Lung (tissue), 12 donors: ENCODE measurements around the gene EFCC1. TPM values are rescaled to one million over a fixed set of nuclear protein-coding genes. Genes with fewer than 3 reads are reported as not detected.
A peak's percentile ranks its signal among the peaks of the same experiment; 100 is the strongest.

ENCODE experiments used
- ATAC-seq: fragments of 200-7000 bp; cut with Tn5 transposase; one replicate; pipeline ENCODE4 v1.9.1; 2020; ENCODE audit warnings: moderate number of reproducible peaks; ENCODE audit not compliant: insufficient read depth, low FRiP score
- DNase-seq, 3 donors: peaks; one replicate each; pipeline ENCODE4 v3.0.0-alpha.2; 2013 to 2017
- H3K27ac ChIP-seq, 2 donors: one replicate each; pipeline ENCODE4 v1.5.1; 2013; ENCODE audit warnings: mild to moderate bottlenecking in 2 of 2, moderate library complexity in 2 of 2, control low read depth in 1 of 2, inconsistent platforms in 1 of 2, low read depth in 1 of 2, low read length in 1 of 2
- H3K27me3 ChIP-seq, 3 donors: one replicate each; pipeline ENCODE4 v1.5.1; 2013; ENCODE audit warnings: low read length in 2 of 3; ENCODE audit not compliant: control insufficient read depth in 3 of 3, insufficient read depth in 3 of 3
- H3K36me3 ChIP-seq, 4 donors: one replicate each; pipeline ENCODE4 v1.5.1; 2013; ENCODE audit warnings: low read length in 4 of 4, mild to moderate bottlenecking in 1 of 4, moderate library complexity in 1 of 4; ENCODE audit not compliant: control insufficient read depth in 4 of 4, insufficient read depth in 4 of 4
- H3K4me1 ChIP-seq, 5 donors: one replicate each; pipeline ENCODE4 v1.5.1; 2013; ENCODE audit warnings: low read length in 5 of 5, mild to moderate bottlenecking in 2 of 5, moderate library complexity in 1 of 5; ENCODE audit not compliant: control insufficient read depth in 5 of 5, insufficient read depth in 5 of 5
- H3K4me3 ChIP-seq: one replicate; pipeline ENCODE4 v1.5.1; 2013; ENCODE audit warnings: mild to moderate bottlenecking, control low read depth, moderate library complexity
- H3K9ac ChIP-seq, 2 donors: one replicate each; pipeline ENCODE4 v1.5.1; 2013; ENCODE audit warnings: low read length in 2 of 2, control low read depth in 1 of 2; ENCODE audit not compliant: insufficient read depth in 1 of 2
- H3K9me3 ChIP-seq, 4 donors: one replicate each; pipeline ENCODE4 v1.5.1; 2013; ENCODE audit warnings: low read length in 3 of 4, mild to moderate bottlenecking in 1 of 4, moderate library complexity in 1 of 4; ENCODE audit not compliant: control insufficient read depth in 4 of 4, insufficient read depth in 3 of 4
- WGBS, 2 donors: extraction: QIAGEN DNeasy Blood & Tissue Kit; methylation state at CpG; one replicate each; pipeline ENCODE4 v1.1.7; 2013; 5-methylcytosine and 5-hydroxymethylcytosine counted together
- polyA plus RNA-seq, 2 donors: library from polyadenylated mRNA; stranded (reverse); fragments of 200-250 nt; gene quantifications; one replicate each; pipeline ENCODE4 v1.2.1, GENCODE V29; 2013
- total RNA-seq, 2 donors: library from RNA; depleted of rRNA in 1 of 2; stranded (reverse); fragments of >200 nt in 1 of 2; gene quantifications; one replicate each; pipeline ENCODE4 v1.2.1, GENCODE V29; 2014 to 2021
- TF ChIP-seq, protein P1 (sequence below): IDR thresholded peaks from 2 replicates; pipeline ENCODE4 v1.5.1; 2012; ENCODE audit warnings: mild to moderate bottlenecking; ENCODE audit errors: control extremely low read depth, extremely low read depth
- donor health status: control.
- donor health status: control.
- donor health status: Bipolar disorder and iron deficiency.
- donor health status: healthy.
- donor health status: DM: yes; HTN: yes; CAD: no.

Gene EFCC1
- total and polyA plus RNA-seq, 4 donors = 3.2 to 10.0 (median 6.3) TPM

DNA sequence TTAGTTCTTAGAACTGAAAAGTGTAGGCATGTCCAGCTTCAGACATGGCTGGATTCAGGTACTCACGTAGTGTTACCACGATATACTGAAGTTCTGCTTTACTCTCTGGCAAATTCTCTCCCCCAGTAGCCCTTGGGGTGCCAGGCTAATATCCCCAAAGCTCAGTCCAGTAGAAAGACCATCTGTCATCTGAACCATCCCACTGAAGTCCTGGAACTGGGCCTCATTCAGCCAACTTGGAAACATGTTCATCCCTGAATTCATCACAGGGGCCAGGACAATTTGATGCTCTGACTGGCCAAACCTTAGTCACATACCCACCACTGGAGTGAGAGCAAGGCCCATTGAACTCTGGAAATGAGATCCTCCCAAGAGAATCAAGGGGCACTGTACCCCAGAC, 8.2 kb downstream of the EFCC1 start:
- TF ChIP-seq, protein P1, sequence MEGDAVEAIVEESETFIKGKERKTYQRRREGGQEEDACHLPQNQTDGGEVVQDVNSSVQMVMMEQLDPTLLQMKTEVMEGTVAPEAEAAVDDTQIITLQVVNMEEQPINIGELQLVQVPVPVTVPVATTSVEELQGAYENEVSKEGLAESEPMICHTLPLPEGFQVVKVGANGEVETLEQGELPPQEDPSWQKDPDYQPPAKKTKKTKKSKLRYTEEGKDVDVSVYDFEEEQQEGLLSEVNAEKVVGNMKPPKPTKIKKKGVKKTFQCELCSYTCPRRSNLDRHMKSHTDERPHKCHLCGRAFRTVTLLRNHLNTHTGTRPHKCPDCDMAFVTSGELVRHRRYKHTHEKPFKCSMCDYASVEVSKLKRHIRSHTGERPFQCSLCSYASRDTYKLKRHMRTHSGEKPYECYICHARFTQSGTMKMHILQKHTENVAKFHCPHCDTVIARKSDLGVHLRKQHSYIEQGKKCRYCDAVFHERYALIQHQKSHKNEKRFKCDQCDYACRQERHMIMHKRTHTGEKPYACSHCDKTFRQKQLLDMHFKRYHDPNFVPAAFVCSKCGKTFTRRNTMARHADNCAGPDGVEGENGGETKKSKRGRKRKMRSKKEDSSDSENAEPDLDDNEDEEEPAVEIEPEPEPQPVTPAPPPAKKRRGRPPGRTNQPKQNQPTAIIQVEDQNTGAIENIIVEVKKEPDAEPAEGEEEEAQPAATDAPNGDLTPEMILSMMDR = no peak
- Histone ChIP-seq H3K27ac (peak overlapping the region in 1 of 2 donors; percentile 68), H3K4me3 (no peak overlapping the region), H3K9me3 (no peaks in the 10 kb centered on the region), H3K9ac (no peak overlapping the region), H3K27me3 (peaks cover 0 to 3% (median 0%) of the 10 kb centered on the region in 3 donors), H3K36me3 (peaks cover 0 to 1% (median 0%) of the 10 kb centered on the region in 4 donors), H3K4me1 (peaks cover 0 to 63% (median 26%) of the 10 kb centered on the region in 5 donors)
- no peak for ATAC-seq
- 95 to 97% methylated on average over 2 of the region's 2 CpGs for WGBS, 2 donors
- no peak for DNase-seq

DNA sequence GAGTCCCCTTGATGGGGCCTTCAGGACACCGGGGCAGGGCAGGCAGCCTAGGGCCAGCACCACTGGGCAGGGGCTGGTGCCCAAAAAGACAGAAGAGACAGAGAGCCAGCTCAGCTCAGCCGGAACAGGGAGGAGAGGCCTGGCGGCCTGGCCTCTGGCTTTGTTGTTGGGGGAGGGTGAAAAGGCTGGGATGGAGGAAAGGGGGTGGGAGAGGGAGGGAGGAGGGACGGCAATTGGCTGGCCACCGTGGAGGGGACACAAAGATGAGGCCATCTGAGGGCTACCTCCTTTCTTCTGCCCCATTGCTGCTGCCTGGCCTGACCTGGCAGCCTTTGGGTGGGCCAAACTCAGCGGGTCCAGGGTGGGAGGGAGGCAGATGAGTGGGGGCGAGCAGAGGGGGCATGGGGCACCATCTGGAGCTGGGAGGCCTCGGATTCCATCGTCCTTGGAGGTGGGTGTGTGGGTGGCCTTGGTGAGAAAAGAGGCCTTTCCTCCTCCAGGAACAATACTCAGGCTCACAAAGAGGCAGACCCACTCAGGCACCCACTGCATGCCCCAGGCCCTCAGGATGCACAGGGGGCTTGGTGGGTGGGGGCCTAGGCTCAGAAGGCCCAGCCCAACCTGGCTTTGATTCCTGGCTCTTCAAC, 9.3 kb downstream of the EFCC1 start:
- ATAC-seq (no peak), DNase-seq (peak in 1 of 3 donors; percentile 61)
- Histone ChIP-seq H3K9ac (no peak overlapping the region), H3K27me3 (no peaks in the 10 kb centered on the region), H3K36me3 (peaks cover 0 to 1% (median 0%) of the 10 kb centered on the region in 4 donors), H3K4me3 (no peak overlapping the region), H3K27ac (peak overlapping the region in 1 of 2 donors; percentile 68), H3K4me1 (peaks cover 0 to 62% (median 16%) of the 10 kb centered on the region in 5 donors), H3K9me3 (no peaks in the 10 kb centered on the region)
- 57 to 75% methylated on average over 7 to 9 of the region's 9 CpGs for whole genome bisulfite sequencing, 2 donors
- TF ChIP-seq, protein P1 = no peak

DNA sequence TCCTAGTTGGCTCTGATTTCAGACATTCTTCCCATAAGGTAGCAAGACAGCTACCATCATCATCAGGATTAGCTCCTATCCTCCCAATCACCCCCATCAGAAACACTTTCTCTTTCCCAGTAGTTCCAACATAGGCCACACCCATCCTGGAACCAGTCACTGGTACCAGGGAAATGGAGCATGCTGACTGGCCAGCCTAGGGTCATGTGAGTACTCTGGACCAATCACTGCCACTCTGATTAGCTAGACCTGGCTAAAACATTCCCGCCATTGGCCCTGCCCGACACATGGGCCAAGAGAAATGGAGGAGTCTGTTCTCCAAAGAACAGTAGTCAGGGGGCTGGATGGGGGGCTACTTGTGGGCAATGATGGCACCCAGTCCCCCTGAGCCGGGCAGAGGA, 12.4 kb downstream of the EFCC1 start:
- 95 to 98% methylated on average over 3 of the region's 3 CpGs for WGBS, 2 donors
- Histone ChIP-seq H3K4me1 (peaks cover 0 to 55% (median 15%) of the 10 kb centered on the region in 5 donors), H3K27ac (peak overlapping the region in 1 of 2 donors; percentile 80), H3K9me3 (no peaks in the 10 kb centered on the region), H3K9ac (no peak overlapping the region), H3K4me3 (no peak overlapping the region), H3K27me3 (no peaks in the 10 kb centered on the region), H3K36me3 (no peaks in the 10 kb centered on the region)
- DNase-seq (no peak), ATAC-seq (no peak)
- TF ChIP-seq, protein P1 = no peak
